ENCODE results near the gene DUSP9. TPM values are rescaled to one million over a fixed set of nuclear protein-coding genes. Genes with fewer than 3 reads are reported as not detected.

Gene DUSP9
- polyA plus RNA-seq, 2 donors: 0.18 to 0.46 TPM

DNA sequence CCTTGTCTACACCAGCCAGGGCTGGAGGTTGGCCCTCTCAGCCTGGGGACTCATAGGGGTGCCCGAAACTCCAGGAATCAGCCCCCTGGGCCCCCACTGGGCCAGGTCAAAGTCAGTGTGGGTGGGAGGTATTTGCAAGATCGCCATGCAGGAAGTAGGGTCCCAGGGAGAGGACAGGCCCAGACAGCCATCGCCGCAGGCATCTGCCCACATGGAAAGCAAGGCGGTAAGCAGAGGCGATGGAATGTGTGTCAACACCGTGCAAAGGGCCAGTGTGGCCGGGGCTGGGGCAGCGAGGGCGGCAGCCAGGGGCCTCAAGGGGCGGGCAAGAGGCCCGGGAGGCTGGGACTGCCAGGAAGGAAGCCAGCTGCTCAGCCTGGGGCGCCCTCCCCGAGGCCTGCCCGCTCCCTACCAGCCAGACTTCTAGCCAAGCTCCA, 19.3 kb upstream of the DUSP9 start:
- WGBS, 2 donors: 54 to 59% methylated on average over 10 to 15 of the region's 15 CpGs
- no peaks in the 10 kb centered on the region for H3K9me3 ChIP-seq (ENCODE audit: control insufficient read depth in 2 of 2, insufficient read depth in 1 of 2, low read depth in 1 of 2, low read length in 1 of 2)
- no peaks in the 10 kb centered on the region for H3K36me3 ChIP-seq (ENCODE audit: control insufficient read depth in 2 of 2, insufficient read depth in 2 of 2, low read length in 1 of 2)
- no peak overlapping the region for H3K4me3 ChIP-seq (ENCODE audit: low read depth in 1 of 2, low read length in 2 of 2)
- no peaks in the 10 kb centered on the region for H3K4me1 ChIP-seq (ENCODE audit: control insufficient read depth in 2 of 2, insufficient read depth in 2 of 2, low read length in 1 of 2)
- H3K27ac ChIP-seq (ENCODE audit: low read depth in 2 of 2, low read length in 1 of 2): no peak overlapping the region
- H3K27me3 ChIP-seq (ENCODE audit: control insufficient read depth in 1 of 2, insufficient read depth in 2 of 2, low read length in 2 of 2): no peaks in the 10 kb centered on the region

- Histone ChIP-seq H3K27me3 (ENCODE audit: control insufficient read depth in 1 of 2, insufficient read depth in 2 of 2, low read length in 2 of 2) (no peaks in the 10 kb centered on the region), H3K27ac (ENCODE audit: low read depth in 2 of 2, low read length in 1 of 2) (no peak overlapping the region)
- WGBS, 2 donors: 89 to 94% methylated on average over 8 of the region's 8 CpGs
Measured at GRCh38 chrX:153628129-153628528, 18.9 kb upstream of the DUSP9 start.

GRCh38 chrX:153628665-153629064, 18.3 kb upstream of the DUSP9 start:
- Histone ChIP-seq H3K4me1 (ENCODE audit: control insufficient read depth in 2 of 2, insufficient read depth in 2 of 2, low read length in 1 of 2) (no peaks in the 10 kb centered on the region), H3K9me3 (ENCODE audit: control insufficient read depth in 2 of 2, insufficient read depth in 1 of 2, low read depth in 1 of 2, low read length in 1 of 2) (no peaks in the 10 kb centered on the region), H3K4me3 (ENCODE audit: low read depth in 1 of 2, low read length in 2 of 2) (no peak overlapping the region), H3K36me3 (ENCODE audit: control insufficient read depth in 2 of 2, insufficient read depth in 2 of 2, low read length in 1 of 2) (no peaks in the 10 kb centered on the region), H3K27me3 (ENCODE audit: control insufficient read depth in 1 of 2, insufficient read depth in 2 of 2, low read length in 2 of 2) (no peaks in the 10 kb centered on the region), H3K27ac (ENCODE audit: low read depth in 2 of 2, low read length in 1 of 2) (no peak overlapping the region)
- WGBS, 2 donors: 79 to 87% methylated on average over 12 of the region's 12 CpGs

More at GRCh38 chrX:153628129-153628528, 18.9 kb upstream of the DUSP9 start:
- H3K36me3 ChIP-seq (ENCODE audit: control insufficient read depth in 2 of 2, insufficient read depth in 2 of 2, low read length in 1 of 2): no peaks in the 10 kb centered on the region
- H3K4me3 ChIP-seq (ENCODE audit: low read depth in 1 of 2, low read length in 2 of 2): no peak overlapping the region
- no peaks in the 10 kb centered on the region for H3K4me1 ChIP-seq (ENCODE audit: control insufficient read depth in 2 of 2, insufficient read depth in 2 of 2, low read length in 1 of 2)
- no peaks in the 10 kb centered on the region for H3K9me3 ChIP-seq (ENCODE audit: control insufficient read depth in 2 of 2, insufficient read depth in 1 of 2, low read depth in 1 of 2, low read length in 1 of 2)

- Histone ChIP-seq H3K4me1 (ENCODE audit: control insufficient read depth in 2 of 2, insufficient read depth in 2 of 2, low read length in 1 of 2) (no peaks in the 10 kb centered on the region), H3K27me3 (ENCODE audit: control insufficient read depth in 1 of 2, insufficient read depth in 2 of 2, low read length in 2 of 2) (no peaks in the 10 kb centered on the region), H3K27ac (ENCODE audit: low read depth in 2 of 2, low read length in 1 of 2) (no peak overlapping the region), H3K9me3 (ENCODE audit: control insufficient read depth in 2 of 2, insufficient read depth in 1 of 2, low read depth in 1 of 2, low read length in 1 of 2) (no peaks in the 10 kb centered on the region), H3K36me3 (ENCODE audit: control insufficient read depth in 2 of 2, insufficient read depth in 2 of 2, low read length in 1 of 2) (no peaks in the 10 kb centered on the region), H3K4me3 (ENCODE audit: low read depth in 1 of 2, low read length in 2 of 2) (no peak overlapping the region)
- WGBS, 2 donors: 93 to 96% methylated on average over 2 of the region's 2 CpGs
Measured at GRCh38 chrX:153631346-153631745, 15.7 kb upstream of the DUSP9 start.

DNA sequence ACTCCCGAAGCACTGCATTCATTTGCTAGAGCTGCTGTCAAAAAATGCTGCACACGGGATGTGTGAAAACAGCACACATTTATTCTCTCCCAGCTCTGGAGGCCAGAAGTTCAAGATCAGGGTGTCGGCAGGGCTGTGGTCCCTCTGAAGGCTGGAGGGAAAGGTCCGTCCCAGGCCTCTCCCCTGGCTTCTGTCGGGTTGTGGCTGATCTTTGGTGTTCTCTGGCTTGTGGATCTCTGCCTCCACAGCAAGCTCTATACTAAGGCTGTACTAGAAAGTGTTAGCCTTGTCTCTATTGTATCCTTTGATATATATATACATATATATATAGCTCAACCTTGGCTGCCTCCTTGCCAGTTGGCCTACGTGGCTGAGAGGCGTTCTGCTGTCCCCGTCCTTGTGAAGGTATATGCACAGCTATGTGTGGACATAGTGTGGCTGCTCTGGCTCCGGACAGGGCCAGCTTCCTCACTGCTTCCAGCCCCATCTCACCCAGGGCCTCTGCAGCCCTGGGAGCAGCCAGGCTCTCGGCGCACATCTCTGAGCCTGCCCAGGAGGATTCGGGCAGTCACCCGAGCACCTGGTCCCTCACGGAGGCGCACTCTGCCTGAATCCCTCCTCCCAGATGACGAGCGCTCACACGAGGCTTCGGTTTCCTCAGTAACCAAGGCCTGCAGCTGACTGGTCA, 15.0 kb upstream of the DUSP9 start:
- 87 to 95% methylated on average over 19 of the region's 19 CpGs for WGBS, 2 donors
- no peaks in the 10 kb centered on the region for H3K27me3 ChIP-seq (ENCODE audit: control insufficient read depth in 1 of 2, insufficient read depth in 2 of 2, low read length in 2 of 2)
- no peaks in the 10 kb centered on the region for H3K4me1 ChIP-seq (ENCODE audit: control insufficient read depth in 2 of 2, insufficient read depth in 2 of 2, low read length in 1 of 2)
- no peaks in the 10 kb centered on the region for H3K36me3 ChIP-seq (ENCODE audit: control insufficient read depth in 2 of 2, insufficient read depth in 2 of 2, low read length in 1 of 2)
- no peak overlapping the region for H3K4me3 ChIP-seq (ENCODE audit: low read depth in 1 of 2, low read length in 2 of 2)
- no peak overlapping the region for H3K27ac ChIP-seq (ENCODE audit: low read depth in 2 of 2, low read length in 1 of 2)
- no peaks in the 10 kb centered on the region for H3K9me3 ChIP-seq (ENCODE audit: control insufficient read depth in 2 of 2, insufficient read depth in 1 of 2, low read depth in 1 of 2, low read length in 1 of 2)

DNA sequence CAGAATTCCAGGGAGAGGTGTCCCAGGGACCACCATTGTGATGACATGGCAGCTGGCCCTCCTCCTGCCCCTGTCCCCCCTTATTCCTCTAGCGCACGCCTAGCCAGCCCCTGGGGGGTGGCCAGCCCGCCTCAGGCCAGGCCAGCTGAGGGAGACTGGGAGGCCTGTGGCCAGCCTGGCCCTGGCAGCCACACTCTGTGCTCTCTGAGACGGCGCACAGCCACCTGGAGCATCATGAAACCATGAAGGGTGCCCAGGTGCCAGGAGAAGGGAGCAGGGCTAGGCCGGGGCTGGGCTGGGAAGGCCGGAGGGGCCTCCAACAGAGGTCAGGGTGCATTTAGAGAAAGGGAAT, 14.4 kb upstream of the DUSP9 start:
- no peaks in the 10 kb centered on the region for H3K9me3 ChIP-seq (ENCODE audit: control insufficient read depth in 2 of 2, insufficient read depth in 1 of 2, low read depth in 1 of 2, low read length in 1 of 2)

GRCh38 chrX:153633048-153633447, 14.0 kb upstream of the DUSP9 start:
- Histone ChIP-seq H3K9me3 (ENCODE audit: control insufficient read depth in 2 of 2, insufficient read depth in 1 of 2, low read depth in 1 of 2, low read length in 1 of 2) (no peaks in the 10 kb centered on the region), H3K27ac (ENCODE audit: low read depth in 2 of 2, low read length in 1 of 2) (no peak overlapping the region), H3K4me1 (ENCODE audit: control insufficient read depth in 2 of 2, insufficient read depth in 2 of 2, low read length in 1 of 2) (no peaks in the 10 kb centered on the region), H3K36me3 (ENCODE audit: control insufficient read depth in 2 of 2, insufficient read depth in 2 of 2, low read length in 1 of 2) (no peaks in the 10 kb centered on the region), H3K27me3 (ENCODE audit: control insufficient read depth in 1 of 2, insufficient read depth in 2 of 2, low read length in 2 of 2) (no peaks in the 10 kb centered on the region), H3K4me3 (ENCODE audit: low read depth in 1 of 2, low read length in 2 of 2) (no peak overlapping the region)
- 87 to 91% methylated on average over 14 of the region's 14 CpGs for WGBS, 2 donors

More for the DNA sequence above, 14.4 kb upstream of the DUSP9 start:
- Histone ChIP-seq H3K4me1 (ENCODE audit: control insufficient read depth in 2 of 2, insufficient read depth in 2 of 2, low read length in 1 of 2) (no peaks in the 10 kb centered on the region), H3K4me3 (ENCODE audit: low read depth in 1 of 2, low read length in 2 of 2) (no peak overlapping the region), H3K27ac (ENCODE audit: low read depth in 2 of 2, low read length in 1 of 2) (no peak overlapping the region), H3K27me3 (ENCODE audit: control insufficient read depth in 1 of 2, insufficient read depth in 2 of 2, low read length in 2 of 2) (no peaks in the 10 kb centered on the region), H3K36me3 (ENCODE audit: control insufficient read depth in 2 of 2, insufficient read depth in 2 of 2, low read length in 1 of 2) (no peaks in the 10 kb centered on the region)
- WGBS, 2 donors: 76 to 98% methylated on average over 7 of the region's 7 CpGs

GRCh38 chrX:153633607-153634180, 13.3 kb upstream of the DUSP9 start:
- H3K27me3 ChIP-seq (ENCODE audit: control insufficient read depth in 1 of 2, insufficient read depth in 2 of 2, low read length in 2 of 2): peaks cover 0 to 3% of the 10 kb centered on the region in 2 donors

GRCh38 chrX:153634236-153634635, 12.8 kb upstream of the DUSP9 start:
- H3K27ac ChIP-seq (ENCODE audit: low read depth in 2 of 2, low read length in 1 of 2): no peak overlapping the region
- H3K36me3 ChIP-seq (ENCODE audit: control insufficient read depth in 2 of 2, insufficient read depth in 2 of 2, low read length in 1 of 2): no peaks in the 10 kb centered on the region
- H3K4me1 ChIP-seq (ENCODE audit: control insufficient read depth in 2 of 2, insufficient read depth in 2 of 2, low read length in 1 of 2): no peaks in the 10 kb centered on the region
- WGBS, 2 donors: 76 to 85% methylated on average over 9 of the region's 9 CpGs
- no peak overlapping the region for H3K4me3 ChIP-seq (ENCODE audit: low read depth in 1 of 2, low read length in 2 of 2)
- H3K27me3 ChIP-seq (ENCODE audit: control insufficient read depth in 1 of 2, insufficient read depth in 2 of 2, low read length in 2 of 2): peaks cover 0 to 3% of the 10 kb centered on the region in 2 donors
- no peaks in the 10 kb centered on the region for H3K9me3 ChIP-seq (ENCODE audit: control insufficient read depth in 2 of 2, insufficient read depth in 1 of 2, low read depth in 1 of 2, low read length in 1 of 2)

More at GRCh38 chrX:153633607-153634180, 13.3 kb upstream of the DUSP9 start:
- Histone ChIP-seq H3K36me3 (ENCODE audit: control insufficient read depth in 2 of 2, insufficient read depth in 2 of 2, low read length in 1 of 2) (no peaks in the 10 kb centered on the region), H3K4me1 (ENCODE audit: control insufficient read depth in 2 of 2, insufficient read depth in 2 of 2, low read length in 1 of 2) (no peaks in the 10 kb centered on the region), H3K4me3 (ENCODE audit: low read depth in 1 of 2, low read length in 2 of 2) (no peak overlapping the region), H3K9me3 (ENCODE audit: control insufficient read depth in 2 of 2, insufficient read depth in 1 of 2, low read depth in 1 of 2, low read length in 1 of 2) (no peaks in the 10 kb centered on the region), H3K27ac (ENCODE audit: low read depth in 2 of 2, low read length in 1 of 2) (no peak overlapping the region)
- WGBS, 2 donors: 83 to 84% methylated on average over 14 to 15 of the region's 15 CpGs

- H3K4me1 ChIP-seq (ENCODE audit: control insufficient read depth in 2 of 2, insufficient read depth in 2 of 2, low read length in 1 of 2): no peaks in the 10 kb centered on the region
- 42 to 57% methylated on average over 15 of the region's 15 CpGs for WGBS, 2 donors
Measured at GRCh38 chrX:153634832-153635231, 12.2 kb upstream of the DUSP9 start.

More at GRCh38 chrX:153634832-153635231, 12.2 kb upstream of the DUSP9 start:
- H3K9me3 ChIP-seq (ENCODE audit: control insufficient read depth in 2 of 2, insufficient read depth in 1 of 2, low read depth in 1 of 2, low read length in 1 of 2): no peaks in the 10 kb centered on the region
- H3K27ac ChIP-seq (ENCODE audit: low read depth in 2 of 2, low read length in 1 of 2): no peak overlapping the region
- peaks cover 0 to 3% of the 10 kb centered on the region in 2 donors for H3K27me3 ChIP-seq (ENCODE audit: control insufficient read depth in 1 of 2, insufficient read depth in 2 of 2, low read length in 2 of 2)
- no peaks in the 10 kb centered on the region for H3K36me3 ChIP-seq (ENCODE audit: control insufficient read depth in 2 of 2, insufficient read depth in 2 of 2, low read length in 1 of 2)
- no peak overlapping the region for H3K4me3 ChIP-seq (ENCODE audit: low read depth in 1 of 2, low read length in 2 of 2)

Measured in esophagus (tissue), 2 donors.